K562 (cell line): ENCODE results near the gene FGD1. TPM values are rescaled to one million over a fixed set of nuclear protein-coding genes. Genes with fewer than 3 reads are reported as not detected.
A peak's percentile ranks its signal among the peaks of the same experiment; 100 is the strongest.

Source experiments
- ADNP ChIP-seq: fragments of 200-800 bp; sonication (Bioruptor generic); IDR thresholded peaks from 2 replicates; pipeline ENCODE4 v1.6.1; 2016; ENCODE audit warnings: missing genetic modification characterization, missing compliant biosample characterization
- ATF1 ChIP-seq, 2 experiments: fragments of 450-650 bp in 1 of 2; IDR thresholded peaks; 2 replicates each; pipeline ENCODE4 v1.6.1; 2016; ENCODE audit warnings: missing compliant biosample characterization in 1 of 2, missing genetic modification characterization in 1 of 2
- CBX1 ChIP-seq: sonication (generic); IDR thresholded peaks from 2 replicates; pipeline ENCODE4 v1.6.1; 2016; ENCODE audit warnings: antibody characterized with exemption, low read depth, mild to moderate bottlenecking
- CBX3 ChIP-seq, 2 experiments: IDR thresholded peaks; 1 replicate in 1 of 2; 2 replicates in 1 of 2; pipeline ENCODE4 v1.6.1; 2012; ENCODE audit warnings: inconsistent platforms in 2 of 2, low read length in 2 of 2, borderline replicate concordance in 1 of 2, control low read depth in 1 of 2
- CREB3L1 ChIP-seq: fragments of 450-650 bp; IDR thresholded peaks from 2 replicates; pipeline ENCODE4 v1.6.1; 2014; ENCODE audit warnings: low read depth, mild to moderate bottlenecking, moderate library complexity, borderline replicate concordance
- CTBP1 ChIP-seq: fragments of 450-650 bp; IDR thresholded peaks from 2 replicates; pipeline ENCODE4 v1.6.1; 2016; ENCODE audit warnings: borderline replicate concordance
- CXXC5 ChIP-seq: fragments of 250-450 bp; sonication (Bioruptor Pico); IDR thresholded peaks from 2 replicates; pipeline ENCODE4 v1.8.0; 2022; ENCODE audit warnings: inconsistent platforms, mild to moderate bottlenecking, moderate library complexity
- DEAF1 ChIP-seq: fragments of 450-650 bp; formaldehyde crosslinking; IDR thresholded peaks from 2 replicates; pipeline ENCODE4 v1.4.0; 2020; ENCODE audit warnings: mild to moderate bottlenecking, moderate library complexity
- FOXK2 ChIP-seq, 2 experiments: fragments of 450-650 bp; IDR thresholded peaks in 1 of 2; conservative IDR thresholded peaks in 1 of 2; 2 replicates each; pipeline ENCODE4 v1.6.1; 2016; ENCODE audit warnings: low read depth in 2 of 2, mild to moderate bottlenecking in 1 of 2
- FOXM1 ChIP-seq, 2 experiments: fragments of 450-650 bp in 1 of 2; sonication (generic) in 1 of 2; formaldehyde crosslinking in 1 of 2; IDR thresholded peaks; 2 replicates each; pipeline versions ENCODE4 v1.6.1 to v1.9.0; 2017 to 2022; ENCODE audit warnings: low read depth in 2 of 2, mild to moderate bottlenecking in 2 of 2, missing genetic modification reagents in 1 of 2, moderate library complexity in 1 of 2
- HMGN3 ChIP-seq: IDR thresholded peaks from 2 replicates; pipeline ENCODE4 v1.6.1; 2011; ENCODE audit warnings: borderline replicate concordance, low read depth, mild to moderate bottlenecking, mixed read lengths, low read length; ENCODE audit not compliant: insufficient read length; ENCODE audit errors: extremely low read depth
- HSF4 ChIP-seq: fragments of 250-450 bp; sonication (Bioruptor Pico); IDR thresholded peaks from 2 replicates; pipeline ENCODE4 v2.1.2; 2022; ENCODE audit warnings: mild to moderate bottlenecking, moderate library complexity, borderline replicate concordance
- JUND ChIP-seq, 2 experiments: IDR thresholded peaks; 2 replicates in 1 of 2; 3 replicates in 1 of 2; pipeline ENCODE4 v1.6.1; 2011; ENCODE audit warnings: borderline replicate concordance in 2 of 2, low read depth in 2 of 2, low read length in 2 of 2, improper control_type of control experiment in 1 of 2, missing biosample characterization in 1 of 2, missing genetic modification characterization in 1 of 2, missing genetic modification reagents in 1 of 2
- NEUROD1 ChIP-seq: fragments of 150-350 bp; IDR thresholded peaks from 2 replicates; pipeline ENCODE4 v1.6.1; 2014; ENCODE audit warnings: borderline replicate concordance, low read length, low read depth; ENCODE audit not compliant: partially characterized antibody
- PCBP1 ChIP-seq: fragments of 200-400 bp; formaldehyde crosslinking; IDR thresholded peaks from 2 replicates; pipeline ENCODE4 v1.6.1; 2018; ENCODE audit warnings: mild to moderate bottlenecking, low read depth, low read length; ENCODE audit not compliant: poor library complexity, severe bottlenecking
- PHF20 ChIP-seq: fragments of 450-650 bp; IDR thresholded peaks from 2 replicates; pipeline ENCODE4 v1.6.1; 2018; ENCODE audit not compliant: partially characterized antibody
- PHF21A ChIP-seq: fragments of 450-650 bp; IDR thresholded peaks from 2 replicates; pipeline ENCODE4 v1.6.1; 2017; ENCODE audit warnings: low read depth, borderline replicate concordance
- POLR2A ChIP-seq: fragments of 450-650 bp; conservative IDR thresholded peaks from 2 replicates; pipeline ENCODE4 v1.6.1; 2016
- POLR2G ChIP-seq: fragments of 200-400 bp; formaldehyde crosslinking; IDR thresholded peaks from 2 replicates; pipeline ENCODE4 v1.6.1; 2017; ENCODE audit warnings: low read depth, mild to moderate bottlenecking, antibody characterized with exemption, low read length, moderate library complexity
- SUPT5H ChIP-seq: fragments of 450-650 bp; IDR thresholded peaks from 2 replicates; pipeline ENCODE4 v1.6.1; 2016
- ZBTB17 ChIP-seq: fragments of 450-650 bp; formaldehyde crosslinking; IDR thresholded peaks from 2 replicates; pipeline ENCODE4 v1.4.0; 2020; ENCODE audit warnings: mild to moderate bottlenecking
- polyA plus RNA-seq, 8 experiments: library from polyadenylated mRNA; depleted of rRNA in 4 of 8; stranded (reverse) in 5 of 8; unstranded in 3 of 8; fragments of >200 nt; fragmentation: Nextera tagmentation in 2 of 8; fragmentation: Illumina TruSeq in 1 of 8; extraction: Ambion mirVana in 2 of 8; extraction: Trizol in 1 of 8; gene quantifications; 2 replicates each; pipeline versions ENCODE4 v1.2.1 to v1.2.3, GENCODE V29; 2011 to 2014; ENCODE audit warnings: inconsistent platforms in 1 of 8, missing spikeins in 1 of 8
- total RNA-seq, 7 experiments: library from RNA; depleted of rRNA in 6 of 7; stranded (reverse); fragments of >200 nt in 6 of 7; fragmentation: Illumina TruSeq in 2 of 7; extraction: Trizol in 2 of 7; gene quantifications; 2 replicates each; pipeline versions ENCODE4 v1.2.1 to v1.2.3, GENCODE V29; 2011 to 2021; ENCODE audit warnings: low replicate concordance in 1 of 7
- TF ChIP-seq, protein P1 (sequence below), 2 experiments: fragments of 450-650 bp; IDR thresholded peaks; 2 replicates each; pipeline ENCODE4 v1.6.1; 2016

FGD1 gene
- total and polyA plus RNA-seq, 9 of the 15 experiments (the other 6 are each of a cell fraction or from before 2014, with no cell fraction given), result 0.01 to 0.09 (median 0.04) TPM; not detected in 2

- TF ChIP-seq FOXK2 (conservative IDR thresholded peaks at IDR 0.05 in 1 of 2, IDR thresholded peaks at IDR 0.05 in 1 of 2; ENCODE audit: low read depth in 2 of 2) (peak; percentile 24 to 78; a peak in 2 of 4 replicates), CBX3 (IDR thresholded peaks at IDR 0.05; ENCODE audit: borderline replicate concordance in 1 of 2, low read length in 2 of 2) (0 out of 3 replicates have a peak, but pooled peaks of 1 of the 2 experiments have one; percentile 38), NEUROD1 (peak; percentile 45), DEAF1 (CRISPR knock-in tag) (no peak), PHF21A (no peak), HSF4 (CRISPR knock-in tag) (no peak), CBX1 (peak; percentile 60; the same call in 1 of the 2 replicates), POLR2G (peak; percentile 90), CTBP1 (peak; percentile 47; the same call in 1 of the 2 replicates), PCBP1 (no peak), ATF1 (CRISPR knock-in tag; IDR thresholded peaks at IDR 0.05) (no peak), ATF1 (tag; IDR thresholded peaks at IDR 0.05) (peak; percentile 35; the same call in 1 of the 2 replicates), SUPT5H (peak; percentile 79), ADNP (tag) (no peak), POLR2A (peak; percentile 83), CREB3L1 (peak; percentile 100), FOXM1 (IDR thresholded peaks at IDR 0.05; ENCODE audit: low read depth) (0 out of 2 replicates have a peak, but pooled peaks have one; percentile 28), FOXM1 (CRISPR knock-in tag; IDR thresholded peaks at IDR 0.05; ENCODE audit: low read depth) (no peak), PHF20 (peak; percentile 90), ZBTB17 (CRISPR knock-in tag) (peak; percentile 99), JUND (IDR thresholded peaks at IDR 0.05; ENCODE audit: borderline replicate concordance, low read depth, low read length) (peak; percentile 33; the same call in 1 of the 2 replicates), JUND (tag; IDR thresholded peaks at IDR 0.05; ENCODE audit: borderline replicate concordance, low read depth, low read length) (no peak; the same call in 1 of the 3 replicates), CXXC5 (peak; percentile 55), HMGN3 (no peak)
- TF ChIP-seq, protein P1, sequence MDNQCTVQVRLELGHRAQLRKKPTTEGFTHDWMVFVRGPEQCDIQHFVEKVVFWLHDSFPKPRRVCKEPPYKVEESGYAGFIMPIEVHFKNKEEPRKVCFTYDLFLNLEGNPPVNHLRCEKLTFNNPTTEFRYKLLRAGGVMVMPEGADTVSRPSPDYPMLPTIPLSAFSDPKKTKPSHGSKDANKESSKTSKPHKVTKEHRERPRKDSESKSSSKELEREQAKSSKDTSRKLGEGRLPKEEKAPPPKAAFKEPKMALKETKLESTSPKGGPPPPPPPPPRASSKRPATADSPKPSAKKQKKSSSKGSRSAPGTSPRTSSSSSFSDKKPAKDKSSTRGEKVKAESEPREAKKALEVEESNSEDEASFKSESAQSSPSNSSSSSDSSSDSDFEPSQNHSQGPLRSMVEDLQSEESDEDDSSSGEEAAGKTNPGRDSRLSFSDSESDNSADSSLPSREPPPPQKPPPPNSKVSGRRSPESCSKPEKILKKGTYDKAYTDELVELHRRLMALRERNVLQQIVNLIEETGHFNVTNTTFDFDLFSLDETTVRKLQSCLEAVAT (IDR thresholded peaks at IDR 0.05), result peak in 1 of 2 experiments; percentile 100; a peak in 2 of 4 replicates
These were observed 55.8 kb downstream of the FGD1 start, which contains the start of gene TSR2 (continued) for GRCh38 chrX:54439960-54440871.
